Measurements from ENCODE around the gene GPR158. TPM values are rescaled to one million over a fixed set of nuclear protein-coding genes. Genes with fewer than 3 reads are reported as not detected.

Gene GPR158
- total and polyA plus RNA-seq, 2 of the 8 experiments (the other 6 are each of a cell fraction or from before 2014, with no cell fraction given): 0.14 to 0.78 TPM

DNA sequence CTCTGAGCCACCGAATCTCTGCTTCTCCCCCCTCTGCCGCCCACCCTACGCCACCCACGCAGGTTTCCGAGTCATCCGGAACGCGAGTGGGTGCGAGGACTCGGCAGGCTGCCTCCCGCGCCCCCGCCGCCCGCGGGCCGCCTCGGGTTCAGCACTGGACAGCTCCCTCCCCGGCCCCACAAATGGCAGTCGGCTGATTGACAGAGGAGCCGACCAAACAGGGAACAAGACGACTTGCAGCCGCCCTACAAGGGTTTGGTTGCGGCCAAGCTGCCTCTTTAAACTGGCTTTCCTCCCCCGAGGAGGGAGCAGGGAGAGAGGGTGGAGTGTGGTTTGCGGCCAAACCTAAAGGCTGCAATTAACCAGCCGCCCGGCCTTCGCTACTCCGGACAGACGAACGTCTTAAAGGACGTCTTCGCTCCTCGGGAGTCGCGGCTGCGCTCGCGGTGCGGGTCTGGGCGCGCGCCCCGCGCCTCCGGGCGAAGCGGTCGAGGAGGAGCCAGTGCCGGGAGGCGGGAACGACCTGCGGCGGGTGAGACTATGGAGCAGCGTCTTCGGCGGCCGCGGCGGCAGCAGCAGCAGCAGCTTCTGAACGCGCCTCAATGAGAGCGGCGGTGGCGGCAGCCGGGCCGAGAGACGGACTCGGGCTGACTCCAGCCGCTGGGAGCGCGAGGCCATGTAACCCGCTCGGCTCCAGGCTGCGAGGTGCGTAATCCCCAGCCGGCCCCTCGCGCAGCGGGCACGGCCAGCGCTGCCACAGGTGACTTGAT is at the start of gene GPR158 (continued):
- no peak for TF ChIP-seq CTCF (IDR thresholded peaks at IDR 0.05; ENCODE audit: control extremely low read depth in 1 of 3, insufficient read depth in 1 of 3, low read depth in 1 of 3, low read length in 3 of 3)
- TF ChIP-seq JUN (IDR thresholded peaks at IDR 0.05; ENCODE audit: low read depth, low read length): no peak
- no peak for TF ChIP-seq BRCA1 (IDR thresholded peaks at IDR 0.05; ENCODE audit: low read depth, low read length)
- no peak for TF ChIP-seq TCF12 (IDR thresholded peaks at IDR 0.05; ENCODE audit: low read depth, low read length)
- TF ChIP-seq, protein P1, sequence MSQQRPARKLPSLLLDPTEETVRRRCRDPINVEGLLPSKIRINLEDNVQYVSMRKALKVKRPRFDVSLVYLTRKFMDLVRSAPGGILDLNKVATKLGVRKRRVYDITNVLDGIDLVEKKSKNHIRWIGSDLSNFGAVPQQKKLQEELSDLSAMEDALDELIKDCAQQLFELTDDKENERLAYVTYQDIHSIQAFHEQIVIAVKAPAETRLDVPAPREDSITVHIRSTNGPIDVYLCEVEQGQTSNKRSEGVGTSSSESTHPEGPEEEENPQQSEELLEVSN (IDR thresholded peaks at IDR 0.05): peak; percentile 82
- TF ChIP-seq EZH2 (IDR thresholded peaks at IDR 0.05; ENCODE audit: low read depth, low read length, severe bottlenecking): no peak
- TF ChIP-seq SIX5 (IDR thresholded peaks at IDR 0.05; ENCODE audit: low read depth, low read length): no peak
- no peak for TF ChIP-seq TEAD4 (IDR thresholded peaks at IDR 0.05; ENCODE audit: low read depth, low read length)
- no peak for TF ChIP-seq ZNF274 (IDR thresholded peaks at IDR 0.05; ENCODE audit: borderline replicate concordance, extremely low read depth, low read length)
- no peak for TF ChIP-seq NANOG (IDR thresholded peaks at IDR 0.05; ENCODE audit: insufficient read depth, low read depth, low read length, poor library complexity, severe bottlenecking)
- TF ChIP-seq, protein P2, sequence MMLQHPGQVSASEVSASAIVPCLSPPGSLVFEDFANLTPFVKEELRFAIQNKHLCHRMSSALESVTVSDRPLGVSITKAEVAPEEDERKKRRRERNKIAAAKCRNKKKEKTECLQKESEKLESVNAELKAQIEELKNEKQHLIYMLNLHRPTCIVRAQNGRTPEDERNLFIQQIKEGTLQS (IDR thresholded peaks at IDR 0.05; ENCODE audit: insufficient read depth, low read depth, low read length): no peak
- TF ChIP-seq HDAC6 (IDR thresholded peaks at IDR 0.05; ENCODE audit: low read depth, low read length): no peak
- no peak; a peak in 1 of 4 replicates for TF ChIP-seq RAD21 (IDR thresholded peaks at IDR 0.05 in 1 of 2, conservative IDR thresholded peaks at IDR 0.05 in 1 of 2; ENCODE audit: low read depth in 2 of 2, low read length in 2 of 2)
- TF ChIP-seq, protein P3, sequence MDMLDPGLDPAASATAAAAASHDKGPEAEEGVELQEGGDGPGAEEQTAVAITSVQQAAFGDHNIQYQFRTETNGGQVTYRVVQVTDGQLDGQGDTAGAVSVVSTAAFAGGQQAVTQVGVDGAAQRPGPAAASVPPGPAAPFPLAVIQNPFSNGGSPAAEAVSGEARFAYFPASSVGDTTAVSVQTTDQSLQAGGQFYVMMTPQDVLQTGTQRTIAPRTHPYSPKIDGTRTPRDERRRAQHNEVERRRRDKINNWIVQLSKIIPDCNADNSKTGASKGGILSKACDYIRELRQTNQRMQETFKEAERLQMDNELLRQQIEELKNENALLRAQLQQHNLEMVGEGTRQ (IDR thresholded peaks at IDR 0.05; ENCODE audit: low read length): no peak
- TF ChIP-seq SP2 (IDR thresholded peaks at IDR 0.05; ENCODE audit: low read length): peak; percentile 60
- no peak; the same call in none of the 2 replicates for TF ChIP-seq SUZ12 (IDR thresholded peaks at IDR 0.05; ENCODE audit: low read length)
- TF ChIP-seq MAFK (IDR thresholded peaks at IDR 0.05; ENCODE audit: low read depth, low read length): no peak
- no peak for TF ChIP-seq JUND (IDR thresholded peaks at IDR 0.05; ENCODE audit: low read length)
- TF ChIP-seq EGR1 (IDR thresholded peaks at IDR 0.05; ENCODE audit: borderline replicate concordance, low read depth, low read length): 0 out of 2 replicates have a peak, but pooled peaks have one; percentile 18
